Ishikawa (cell line): ENCODE data around the gene SPAG6.

Experiments
- CEBPB ChIP-seq: IDR thresholded peaks from 2 replicates; pipeline ENCODE4 v1.6.1; 2012
- CREB1 ChIP-seq: IDR thresholded peaks from 2 replicates; pipeline ENCODE4 v1.6.1; 2012; ENCODE audit warnings: low read depth
- EGR1 ChIP-seq: IDR thresholded peaks from 2 replicates; pipeline ENCODE4 v1.6.1; 2012
- EP300 ChIP-seq: IDR thresholded peaks from 2 replicates; pipeline ENCODE4 v1.6.1; 2012; ENCODE audit warnings: borderline replicate concordance
- FOXM1 ChIP-seq: IDR thresholded peaks from 2 replicates; pipeline ENCODE4 v1.6.1; 2012; ENCODE audit warnings: low read depth, borderline replicate concordance
- MAX ChIP-seq: IDR thresholded peaks from 2 replicates; pipeline ENCODE4 v1.6.1; 2012
- NFIC ChIP-seq: IDR thresholded peaks from 2 replicates; pipeline ENCODE4 v1.6.1; 2012
- RAD21 ChIP-seq: IDR thresholded peaks from 2 replicates; pipeline ENCODE4 v1.6.1; 2012; ENCODE audit warnings: low read depth
- REST ChIP-seq: IDR thresholded peaks from 2 replicates; pipeline ENCODE4 v1.6.1; 2012; ENCODE audit warnings: low read depth, mild to moderate bottlenecking
- TAF1 ChIP-seq: IDR thresholded peaks from 2 replicates; pipeline ENCODE4 v1.6.1; 2012; ENCODE audit warnings: low read depth, mild to moderate bottlenecking
- TCF12 ChIP-seq: IDR thresholded peaks from 2 replicates; pipeline ENCODE4 v1.6.1; 2012; ENCODE audit warnings: low read depth
- TEAD4 ChIP-seq: IDR thresholded peaks from 2 replicates; pipeline ENCODE4 v1.6.1; 2012
- USF1 ChIP-seq: IDR thresholded peaks from 2 replicates; pipeline ENCODE4 v1.6.1; 2012
- YY1 ChIP-seq: IDR thresholded peaks from 2 replicates; pipeline ENCODE4 v1.6.1; 2012; ENCODE audit warnings: low read depth
- ZBTB7A ChIP-seq: IDR thresholded peaks from 2 replicates; pipeline ENCODE4 v1.6.1; 2012; ENCODE audit warnings: low read depth

The SPAG6 gene

GRCh38 chr10:22334414-22335172 lies 10.7 kb upstream of the SPAG6 start:
- TF ChIP-seq REST (no peak), TEAD4 (no peak), ZBTB7A (no peak), RAD21 (no peak), FOXM1 (no peak), TAF1 (no peak), EP300 (no peak), CEBPB (no peak), CREB1 (no peak), EGR1 (no peak), USF1 (no peak), MAX (no peak), TCF12 (no peak), NFIC (no peak), YY1 (no peak)

- no peak for TF ChIP-seq MAX
- no peak for TF ChIP-seq USF1
- TF ChIP-seq TAF1, result no peak
- TF ChIP-seq REST, result no peak
- no peak for TF ChIP-seq FOXM1
- TF ChIP-seq TEAD4, result no peak
- no peak for TF ChIP-seq TCF12
- no peak for TF ChIP-seq CREB1
These were observed 9.9 kb upstream of the SPAG6 start for GRCh38 chr10:22335173-22335933.

- TF ChIP-seq EP300 (no peak), NFIC (no peak), YY1 (no peak), TEAD4 (no peak), ZBTB7A (no peak), CEBPB (no peak), TAF1 (no peak), FOXM1 (no peak), REST (no peak), RAD21 (no peak), USF1 (no peak), MAX (no peak), EGR1 (no peak), CREB1 (no peak), TCF12 (no peak)
These were observed 7.0 kb upstream of the SPAG6 start for GRCh38 chr10:22338185-22338900.
